Measurements from ENCODE around the gene GIPC1. TPM values are rescaled to one million over a fixed set of nuclear protein-coding genes. Genes with fewer than 3 reads are reported as not detected.

GIPC1 gene
- total RNA-seq, 4 donors from 2014 or later = 61.8 to 122 (median 113) TPM

GRCh38 chr19:14442891-14443631 lies 52.9 kb downstream of the GIPC1 start:
- H3K36me3 ChIP-seq = peaks cover 8 to 73% (median 35%) of the 10 kb centered on the region in 3 donors
- 94 to 95% methylated on average over 13 to 16 of the region's 16 CpGs for WGBS, 2 donors
- TF ChIP-seq CTCF (IDR thresholded peaks at IDR 0.05) = no peak

GRCh38 chr19:14441041-14441938 lies 54.6 kb downstream of the GIPC1 start:
- 64 to 82% methylated on average over 25 of the region's 34 CpGs for WGBS, 2 donors
- Histone ChIP-seq H3K4me1 (peaks cover 0 to 44% (median 24%) of the 10 kb centered on the region in 4 donors), H3K36me3 (peaks cover 6 to 58% (median 17%) of the 10 kb centered on the region in 3 donors), H3K9me3 (no peaks in the 10 kb centered on the region), H3K27me3 (no peaks in the 10 kb centered on the region), H3K27ac (no peak overlapping the region), H3K4me3 (no peak overlapping the region)
- TF ChIP-seq POLR2A (IDR thresholded peaks at IDR 0.05) (no peak), EP300 (IDR thresholded peaks at IDR 0.05) (no peak), CTCF (IDR thresholded peaks at IDR 0.05) (no peak)
- DNase-seq (ENCODE audit: low spot score in 2 of 2) = no peak

More at GRCh38 chr19:14442891-14443631, 52.9 kb downstream of the GIPC1 start:
- H3K27me3 ChIP-seq = no peaks in the 10 kb centered on the region
- no peak for DNase-seq (ENCODE audit: low spot score in 2 of 2)
- H3K9me3 ChIP-seq = no peaks in the 10 kb centered on the region
- H3K27ac ChIP-seq = no peak overlapping the region
- H3K4me3 ChIP-seq = no peak overlapping the region
- H3K4me1 ChIP-seq = peaks cover 0 to 36% (median 24%) of the 10 kb centered on the region in 4 donors

GRCh38 chr19:14440049-14440448 lies 55.9 kb downstream of the GIPC1 start:
- whole genome bisulfite sequencing, 2 donors = 26 to 38% methylated on average over 9 of the region's 9 CpGs
- Histone ChIP-seq H3K9me3 (no peaks in the 10 kb centered on the region), H3K4me1 (peaks cover 0 to 53% (median 27%) of the 10 kb centered on the region in 4 donors), H3K4me3 (peak overlapping the region in 3 of 4 donors; percentile 19 to 46 (median 33)), H3K36me3 (peaks cover 6 to 54% (median 14%) of the 10 kb centered on the region in 3 donors), H3K27ac (peak overlapping the region in 3 of 4 donors; percentile 20 to 72 (median 70)), H3K27me3 (no peaks in the 10 kb centered on the region)
- peak; percentile 33 to 55 for DNase-seq (ENCODE audit: low spot score in 2 of 2)
- TF ChIP-seq POLR2A (IDR thresholded peaks at IDR 0.05) (no peak), EP300 (IDR thresholded peaks at IDR 0.05) (peak in 1 of 2 donors; percentile 49)

- TF ChIP-seq EP300 (IDR thresholded peaks at IDR 0.05) (no peak), POLR2A (IDR thresholded peaks at IDR 0.05) (no peak), CTCF (IDR thresholded peaks at IDR 0.05) (no peak)
- Histone ChIP-seq H3K36me3 (peaks cover 6 to 44% (median 12%) of the 10 kb centered on the region in 3 donors), H3K4me3 (no peak overlapping the region), H3K4me1 (peaks cover 0 to 63% (median 36%) of the 10 kb centered on the region in 4 donors), H3K27ac (no peak overlapping the region), H3K27me3 (no peaks in the 10 kb centered on the region), H3K9me3 (no peaks in the 10 kb centered on the region)
- WGBS, 2 donors = 70% methylated on average over 9 of the region's 9 CpGs
- DNase-seq (ENCODE audit: low spot score in 2 of 2) = no peak
Observed at GRCh38 chr19:14439014-14439413, 56.9 kb downstream of the GIPC1 start.

- 85 to 87% methylated on average over 7 of the region's 7 CpGs for WGBS, 2 donors
- no peak overlapping the region for H3K4me3 ChIP-seq
- no peaks in the 10 kb centered on the region for H3K27me3 ChIP-seq
- H3K4me1 ChIP-seq = peaks cover 0 to 69% (median 40%) of the 10 kb centered on the region in 4 donors
- TF ChIP-seq POLR2A (IDR thresholded peaks at IDR 0.05) = no peak
- TF ChIP-seq EP300 (IDR thresholded peaks at IDR 0.05) = no peak
- no peak for TF ChIP-seq CTCF (IDR thresholded peaks at IDR 0.05)
- peaks cover 0 to 30% (median 0%) of the 10 kb centered on the region in 3 donors for H3K36me3 ChIP-seq
- no peak for DNase-seq (ENCODE audit: low spot score in 2 of 2)
- no peak overlapping the region for H3K27ac ChIP-seq
- H3K9me3 ChIP-seq = no peaks in the 10 kb centered on the region
Observed at GRCh38 chr19:14437578-14438140, 58.3 kb downstream of the GIPC1 start.

Data from tibial nerve (tissue), 4 donors.